A549 treated with Mapracorat at 1 μM for 4 hours (cell line): ENCODE measurements around the gene NOS3. TPM values are rescaled to one million over a fixed set of nuclear protein-coding genes. Genes with fewer than 3 reads are reported as not detected.

Source experiments
- total RNA-seq: library from RNA; stranded (reverse); fragments of 200-300 nt; extraction: Qiagen RNA extraction; gene quantifications from 5 replicates; pipeline ENCODE4 v1.2.3, GENCODE V29; 2022

NOS3 gene
- total RNA-seq: 0.13 to 0.37 TPM (median 0.34 TPM) in 5 replicates

DNA sequence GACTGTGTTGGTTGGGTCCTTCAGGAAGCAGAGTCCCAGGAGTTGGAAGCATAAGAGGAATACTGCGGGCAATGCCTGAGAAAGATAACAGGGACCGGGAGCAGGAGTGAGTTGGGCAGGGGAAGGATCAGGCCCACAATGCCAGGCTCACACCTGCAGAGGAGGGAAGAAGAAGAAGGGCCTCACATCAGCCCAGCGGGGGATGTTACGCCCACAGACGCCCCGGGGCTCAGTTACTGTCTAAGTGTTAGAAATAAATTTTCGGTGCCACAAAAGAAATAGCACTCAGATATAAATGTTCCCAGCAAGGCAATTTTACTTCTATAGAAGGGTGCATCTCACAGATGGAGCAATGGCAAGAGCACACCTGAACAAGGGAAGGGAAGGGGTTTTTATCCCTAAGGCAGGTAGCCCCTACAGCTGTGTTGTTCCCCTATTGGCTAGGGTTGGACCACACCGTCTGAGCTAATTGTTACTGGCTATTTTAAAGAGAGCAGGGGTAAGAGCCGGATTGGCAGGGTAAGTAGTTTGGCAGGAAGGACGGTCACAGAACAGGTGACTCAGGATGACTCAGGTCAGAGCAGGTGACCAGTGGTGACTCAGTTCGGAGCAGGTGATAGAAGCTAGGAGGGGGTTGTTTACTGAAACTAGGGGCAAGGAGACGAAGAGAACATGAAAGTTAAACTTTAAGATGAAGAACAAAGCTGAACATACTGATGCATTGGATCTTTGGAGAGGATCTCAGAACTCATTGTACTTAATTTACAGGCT, at the start of gene NOS3:
Gene NOS3, plus strand, starts transcription at position 602 of the 771 bp plus-strand sequence. CDS start 2,787 bp downstream, outside the sequence.

GRCh38 chr7:150978126-150978789, 12.6 kb upstream of the NOS3 start, which contains the start of gene KCNH2:
Gene KCNH2 (minus strand): TSS chr7:150978321. CDS start chr7:150977913, 408 bp downstream.

GRCh38 chr7:151024435-151025056, 33.7 kb downstream of the NOS3 start, which contains the start of gene ATG9B:
Gene ATG9B (minus strand): TSS chr7:151024494. CDS start chr7:151024423, 71 bp downstream.

GRCh38 chr7:151028131-151028947, 37.5 kb downstream of the NOS3 start, which contains the start of gene ABCB8:
Gene ABCB8 (plus strand): TSS chr7:151028450. CDS start chr7:151028516, 66 bp downstream.

DNA sequence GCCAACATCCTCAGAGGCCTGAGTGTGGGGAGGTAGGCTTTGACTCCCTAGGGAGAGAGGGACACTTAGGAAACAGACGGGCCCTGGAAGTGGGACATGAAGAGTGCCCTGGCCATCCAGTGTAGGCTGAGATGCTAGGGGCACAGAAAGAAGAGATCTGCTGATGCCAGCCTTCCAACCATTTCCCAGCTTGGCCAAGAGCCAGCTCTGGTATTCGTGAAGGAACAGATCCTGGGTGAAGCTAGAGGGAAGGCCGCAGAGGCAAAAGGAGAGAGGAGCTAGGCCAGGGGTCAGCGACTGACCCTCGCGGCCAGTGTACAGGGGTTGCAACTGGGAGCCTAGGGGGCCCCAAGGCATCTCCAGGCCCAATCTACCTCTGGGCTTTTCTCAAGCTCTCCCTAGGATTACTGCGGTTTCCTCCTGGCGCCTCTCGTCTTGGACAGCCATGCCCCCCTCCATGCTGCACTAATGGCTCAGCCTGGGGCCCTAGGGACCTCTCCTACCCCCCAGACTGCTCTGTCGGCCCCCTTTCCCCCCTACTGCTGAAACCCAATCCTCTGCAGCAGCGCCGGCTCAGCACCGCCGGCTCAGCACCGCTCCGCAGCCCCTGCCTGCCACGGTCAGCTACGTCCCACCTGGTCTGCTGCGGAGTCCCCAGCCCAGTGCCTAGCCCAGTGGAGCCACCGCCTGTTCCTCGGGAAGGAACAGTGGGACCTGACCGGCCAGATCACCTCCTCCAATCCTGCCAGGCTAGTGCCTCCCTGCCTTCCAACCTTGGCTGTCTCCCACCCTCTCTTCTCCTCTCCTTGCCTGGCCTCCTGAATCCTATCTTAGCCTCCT, 57.4 kb downstream of the NOS3 start, which contains the start of gene ASIC3:
Gene ASIC3, plus strand, starts transcription at position 556 of the 840 bp plus-strand sequence. CDS start 355 bp downstream, outside the sequence.

DNA sequence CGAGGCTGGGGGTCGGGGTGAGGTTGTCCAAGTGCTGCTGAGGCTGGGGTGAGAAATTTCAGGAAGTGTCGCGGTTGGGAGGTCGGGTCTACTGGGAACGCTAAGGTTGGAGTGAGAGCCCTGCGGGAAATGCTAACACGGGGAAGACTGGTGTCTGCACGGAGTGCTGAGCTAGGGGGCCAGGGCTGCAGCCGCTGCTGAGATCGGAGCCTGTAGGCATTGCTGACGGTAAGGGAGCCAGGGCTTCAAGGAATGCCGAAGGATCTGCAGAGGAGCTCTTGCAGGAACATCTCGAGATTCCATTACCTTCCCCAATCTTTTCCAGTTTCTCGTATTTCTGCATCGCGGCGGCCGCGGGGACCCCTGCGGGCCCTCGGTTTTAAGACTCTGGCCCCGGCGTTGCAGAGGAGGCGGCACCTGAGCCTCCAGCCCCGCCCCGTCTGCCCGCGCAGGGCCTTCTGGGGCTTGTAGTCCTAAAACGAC, 66.7 kb downstream of the NOS3 start, which contains the start of gene CDK5:
Gene CDK5, minus strand, starts transcription at position 392 of the 483 bp plus-strand sequence. Its CDS starts 49 bp downstream, at position 343.

DNA sequence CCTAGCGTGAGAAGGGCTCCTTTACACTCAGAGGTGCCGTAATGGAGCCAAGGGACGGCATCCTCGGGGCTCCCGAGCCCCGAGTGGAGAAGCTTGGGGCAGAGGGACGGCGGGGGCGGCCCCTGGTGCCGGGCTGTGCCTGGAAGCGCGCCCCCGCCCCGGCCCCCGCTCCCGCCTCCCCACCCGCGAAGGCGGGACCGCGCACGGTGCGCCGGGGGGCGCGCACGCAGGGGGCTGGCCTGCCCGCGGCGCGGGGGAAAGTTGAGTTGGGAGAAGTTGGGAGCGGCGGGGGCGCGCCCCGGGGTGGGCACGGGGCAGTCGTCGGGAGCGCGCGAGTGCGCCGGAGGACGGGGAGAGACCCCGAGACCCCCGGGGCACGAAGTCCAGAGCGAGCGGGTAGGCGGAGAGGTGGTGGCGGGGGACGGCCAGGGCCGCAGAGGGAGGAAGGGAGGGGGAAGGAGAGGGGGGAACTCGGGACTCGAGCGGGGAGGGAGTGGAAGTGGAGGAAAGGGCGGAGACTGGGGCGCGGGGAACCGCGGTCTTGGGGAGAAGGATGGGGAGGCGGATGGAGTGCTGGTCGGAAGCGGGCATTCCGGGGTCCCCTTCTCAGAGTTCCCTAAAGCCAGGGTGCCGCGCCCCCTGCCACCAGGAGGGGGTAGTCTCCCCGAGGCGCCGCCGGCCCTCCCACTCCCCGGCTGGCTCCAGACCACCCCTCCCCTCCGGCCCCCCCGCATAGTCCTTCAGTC, 68.7 kb downstream of the NOS3 start, which contains the start of gene SLC4A2:
Gene SLC4A2, plus strand, starts transcription at position 223 of the 746 bp plus-strand sequence. CDS start 2,399 bp downstream, outside the sequence.

Other genes with a start within 250 kb of the NOS3 start
- 0.15 to 0.23 TPM (median 0.19 TPM) in 3 of 5 replicates, not detected in the others for gene TMEM176B, start 190.7 kb upstream of the NOS3 start, total RNA-seq
- not detected in 5 replicates for gene TMEM176A, start 190.2 kb upstream of the NOS3 start, total RNA-seq
- gene AOC1, start 138.5 kb upstream of the NOS3 start, total RNA-seq: 0.05 to 0.32 TPM (median 0.13 TPM) in 3 of 5 replicates, not detected in the others
- 1.6 to 2.2 TPM (median 2.0 TPM) in 5 replicates for gene KCNH2, start 12.7 kb upstream of the NOS3 start, total RNA-seq
- gene ATG9B, start 33.5 kb downstream of the NOS3 start, total RNA-seq: 0.39 to 0.66 TPM (median 0.65 TPM) in 5 replicates
- gene ABCB8, start 37.4 kb downstream of the NOS3 start, total RNA-seq: 32.9 to 52.5 TPM (median 47.6 TPM) in 5 replicates
- gene ASIC3, start 57.5 kb downstream of the NOS3 start, total RNA-seq: 7.7 to 11.7 TPM (median 8.7 TPM) in 5 replicates
- gene CDK5, start 66.9 kb downstream of the NOS3 start, total RNA-seq: 29.6 to 32.6 TPM (median 29.8 TPM) in 5 replicates
- gene SLC4A2, start 68.6 kb downstream of the NOS3 start, total RNA-seq: 174 to 292 TPM (median 259 TPM) in 5 replicates
- gene FASTK, start 89.8 kb downstream of the NOS3 start, total RNA-seq: 51.3 to 86.5 TPM (median 80.0 TPM) in 5 replicates
- gene TMUB1, start 92.5 kb downstream of the NOS3 start, total RNA-seq: 38.5 to 59.2 TPM (median 55.5 TPM) in 5 replicates
- gene AGAP3, start 95.5 kb downstream of the NOS3 start, total RNA-seq: 44.1 to 66.6 TPM (median 65.4 TPM) in 5 replicates
- 0.20 TPM in 1 of 5 replicates, not detected in the others for gene GBX1, start 176.7 kb downstream of the NOS3 start, total RNA-seq
- gene ASB10, start 196.2 kb downstream of the NOS3 start, total RNA-seq: not detected in 5 replicates
- not detected in 5 replicates for gene H2BK1, start 219.5 kb downstream of the NOS3 start, total RNA-seq
- gene ABCF2, start 236.2 kb downstream of the NOS3 start, total RNA-seq: 58.0 to 63.8 TPM (median 62.0 TPM) in 5 replicates
- 34.7 to 47.0 TPM (median 45.1 TPM) in 5 replicates for gene CHPF2, start 241.5 kb downstream of the NOS3 start, total RNA-seq